Measurements from ENCODE around the gene CIITA.

The CIITA gene

DNA sequence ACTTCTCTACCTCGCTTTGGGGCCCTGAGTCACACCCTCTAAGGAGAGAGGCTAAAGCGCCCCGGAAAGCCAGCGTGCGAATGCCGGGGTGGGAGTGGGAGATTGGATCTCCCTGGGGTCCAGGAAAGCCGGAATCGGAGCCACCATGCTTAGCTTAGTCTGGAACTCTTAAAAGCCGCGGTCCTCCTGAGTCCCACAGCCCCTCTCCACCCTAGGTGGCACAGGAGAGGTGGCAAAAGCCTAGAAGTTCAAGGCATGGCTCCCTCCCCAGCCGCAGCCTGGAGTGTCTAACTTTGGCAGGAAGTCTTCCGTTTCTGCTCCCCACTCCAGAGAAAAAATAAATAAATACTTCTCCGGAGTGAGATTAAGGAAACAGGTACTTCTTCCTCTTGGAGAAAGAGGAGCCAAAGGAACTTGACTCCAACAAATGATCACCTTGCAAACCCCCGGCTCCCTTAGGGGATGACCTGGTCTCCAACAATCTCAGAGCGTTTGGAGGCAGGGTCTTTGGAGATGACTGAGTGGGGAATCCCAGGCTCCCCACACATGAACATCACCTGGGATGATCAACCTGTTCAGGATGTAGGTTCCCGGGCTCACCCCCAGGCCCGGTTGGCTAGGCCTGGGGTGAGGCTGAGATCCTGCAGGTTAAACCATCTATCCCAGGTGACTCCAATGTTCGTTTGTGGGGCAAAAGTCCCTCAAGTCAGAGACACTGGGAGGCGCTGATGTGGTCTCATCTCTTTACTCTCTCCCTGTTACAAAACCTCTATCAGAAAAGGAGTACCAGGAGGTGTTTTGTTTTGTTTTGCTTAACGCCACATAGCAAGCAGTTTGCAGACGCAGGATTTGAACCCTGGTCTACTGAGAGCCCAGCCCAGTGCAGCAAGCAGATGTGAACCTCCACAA lies 2.9 kb downstream of the CIITA start:
- DNase-seq, result no peak

- no peak for DNase-seq
These were observed 3.8 kb downstream of the CIITA start for GRCh38 chr16:10880594-10881452.

GRCh38 chr16:10881479-10882030 lies 4.6 kb downstream of the CIITA start:
- DNase-seq, result no peak

GRCh38 chr16:10883004-10883403 lies 6.0 kb downstream of the CIITA start:
- DNase-seq, result no peak

GRCh38 chr16:10885246-10885645 lies 8.2 kb downstream of the CIITA start:
- no peak for DNase-seq

- no peak for DNase-seq
These were observed 11.4 kb downstream of the CIITA start for GRCh38 chr16:10888320-10888937.

- no peak for DNase-seq
These were observed 12.9 kb downstream of the CIITA start for GRCh38 chr16:10889855-10890254.

DNA sequence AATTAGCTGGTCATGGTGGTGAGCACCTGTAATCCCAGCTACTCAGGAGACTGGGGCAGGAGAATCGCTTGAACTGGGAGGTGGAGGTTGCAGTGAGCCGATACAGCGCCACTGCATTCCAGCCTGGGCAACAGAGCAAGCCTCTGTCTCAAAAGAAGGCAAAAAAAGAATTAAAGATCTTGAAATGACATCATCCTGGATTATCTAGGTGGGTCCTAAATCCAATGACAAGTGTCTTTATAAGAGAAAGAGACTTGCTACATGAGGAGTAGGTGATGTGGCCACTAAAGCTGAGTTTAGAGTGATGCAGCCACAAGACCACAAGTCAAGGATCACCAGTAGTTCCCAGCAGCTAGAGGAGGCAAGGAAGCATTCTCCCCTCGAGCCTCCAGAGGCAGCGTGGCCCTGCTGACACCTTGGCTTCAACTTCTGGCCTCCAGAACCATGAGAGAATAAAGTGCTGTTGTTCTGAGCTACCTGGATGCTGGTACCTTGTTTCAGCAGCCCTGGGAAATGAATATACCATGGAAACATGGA lies 15.8 kb downstream of the CIITA start:
- no peak for DNase-seq

- DNase-seq, result no peak
These were observed 18.3 kb downstream of the CIITA start for GRCh38 chr16:10895053-10895946.

DNA sequence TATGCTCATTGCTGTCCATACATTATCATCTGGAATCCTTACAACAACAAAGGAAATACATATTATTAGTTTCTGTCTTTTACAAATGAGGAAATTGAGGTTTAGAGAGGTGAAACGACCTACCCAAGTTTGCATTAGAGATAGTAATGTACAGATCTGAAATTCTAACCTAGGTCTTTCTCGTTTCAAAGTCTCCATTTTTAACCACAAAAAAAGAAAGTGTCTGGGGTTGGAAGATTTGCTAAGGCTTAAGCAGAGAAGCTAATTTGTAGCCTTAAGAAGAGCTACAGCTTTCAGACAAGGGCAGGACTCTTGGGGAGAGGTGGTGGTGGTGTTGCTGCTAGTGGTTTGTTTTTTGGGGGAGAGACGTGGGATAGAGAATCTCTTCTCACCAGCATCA lies 19.2 kb downstream of the CIITA start:
- DNase-seq, result no peak

GRCh38 chr16:10896723-10897122 lies 19.7 kb downstream of the CIITA start:
- DNase-seq, result no peak

GRCh38 chr16:10897134-10897533 lies 20.1 kb downstream of the CIITA start:
- no peak for DNase-seq

GRCh38 chr16:10902999-10903398 lies 26.0 kb downstream of the CIITA start:
- DNase-seq, result no peak

DNA sequence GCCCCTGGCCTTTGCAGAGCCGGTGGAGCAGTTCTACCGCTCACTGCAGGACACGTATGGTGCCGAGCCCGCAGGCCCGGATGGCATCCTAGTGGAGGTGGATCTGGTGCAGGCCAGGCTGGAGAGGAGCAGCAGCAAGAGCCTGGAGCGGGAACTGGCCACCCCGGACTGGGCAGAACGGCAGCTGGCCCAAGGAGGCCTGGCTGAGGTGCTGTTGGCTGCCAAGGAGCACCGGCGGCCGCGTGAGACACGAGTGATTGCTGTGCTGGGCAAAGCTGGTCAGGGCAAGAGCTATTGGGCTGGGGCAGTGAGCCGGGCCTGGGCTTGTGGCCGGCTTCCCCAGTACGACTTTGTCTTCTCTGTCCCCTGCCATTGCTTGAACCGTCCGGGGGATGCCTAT lies 29.5 kb downstream of the CIITA start:
- no peak for DNase-seq

DNA sequence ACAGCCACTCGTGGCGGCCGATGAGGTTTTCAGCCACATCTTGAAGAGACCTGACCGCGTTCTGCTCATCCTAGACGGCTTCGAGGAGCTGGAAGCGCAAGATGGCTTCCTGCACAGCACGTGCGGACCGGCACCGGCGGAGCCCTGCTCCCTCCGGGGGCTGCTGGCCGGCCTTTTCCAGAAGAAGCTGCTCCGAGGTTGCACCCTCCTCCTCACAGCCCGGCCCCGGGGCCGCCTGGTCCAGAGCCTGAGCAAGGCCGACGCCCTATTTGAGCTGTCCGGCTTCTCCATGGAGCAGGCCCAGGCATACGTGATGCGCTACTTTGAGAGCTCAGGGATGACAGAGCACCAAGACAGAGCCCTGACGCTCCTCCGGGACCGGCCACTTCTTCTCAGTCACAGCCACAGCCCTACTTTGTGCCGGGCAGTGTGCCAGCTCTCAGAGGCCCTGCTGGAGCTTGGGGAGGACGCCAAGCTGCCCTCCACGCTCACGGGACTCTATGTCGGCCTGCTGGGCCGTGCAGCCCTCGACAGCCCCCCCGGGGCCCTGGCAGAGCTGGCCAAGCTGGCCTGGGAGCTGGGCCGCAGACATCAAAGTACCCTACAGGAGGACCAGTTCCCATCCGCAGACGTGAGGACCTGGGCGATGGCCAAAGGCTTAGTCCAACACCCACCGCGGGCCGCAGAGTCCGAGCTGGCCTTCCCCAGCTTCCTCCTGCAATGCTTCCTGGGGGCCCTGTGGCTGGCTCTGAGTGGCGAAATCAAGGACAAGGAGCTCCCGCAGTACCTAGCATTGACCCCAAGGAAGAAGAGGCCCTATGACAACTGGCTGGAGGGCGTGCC lies 30.1 kb downstream of the CIITA start:
- DNase-seq, result no peak

DNA sequence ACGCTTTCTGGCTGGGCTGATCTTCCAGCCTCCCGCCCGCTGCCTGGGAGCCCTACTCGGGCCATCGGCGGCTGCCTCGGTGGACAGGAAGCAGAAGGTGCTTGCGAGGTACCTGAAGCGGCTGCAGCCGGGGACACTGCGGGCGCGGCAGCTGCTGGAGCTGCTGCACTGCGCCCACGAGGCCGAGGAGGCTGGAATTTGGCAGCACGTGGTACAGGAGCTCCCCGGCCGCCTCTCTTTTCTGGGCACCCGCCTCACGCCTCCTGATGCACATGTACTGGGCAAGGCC lies 30.7 kb downstream of the CIITA start:
- DNase-seq, result no peak

GRCh38 chr16:10911267-10911666 lies 34.3 kb downstream of the CIITA start:
- DNase-seq, result no peak

DNA sequence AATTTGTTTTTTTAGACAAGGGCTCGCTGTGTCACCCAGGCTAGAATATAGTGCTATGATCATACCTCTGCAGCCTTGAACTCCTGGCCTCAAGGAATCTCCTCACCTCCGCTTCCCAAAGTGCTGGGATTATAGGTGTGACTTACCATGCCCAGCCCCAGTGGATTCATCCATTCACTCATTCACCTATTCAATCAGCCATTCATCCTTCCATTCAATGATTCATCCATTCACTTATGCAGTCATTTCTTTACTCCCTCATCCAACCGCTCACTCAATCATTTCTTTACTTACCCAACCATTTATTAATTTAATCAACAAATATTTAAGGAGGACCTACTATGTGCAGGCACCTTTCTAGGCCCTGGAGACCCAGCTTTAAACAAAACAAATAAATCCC lies 39.5 kb downstream of the CIITA start:
- no peak for DNase-seq

DNA sequence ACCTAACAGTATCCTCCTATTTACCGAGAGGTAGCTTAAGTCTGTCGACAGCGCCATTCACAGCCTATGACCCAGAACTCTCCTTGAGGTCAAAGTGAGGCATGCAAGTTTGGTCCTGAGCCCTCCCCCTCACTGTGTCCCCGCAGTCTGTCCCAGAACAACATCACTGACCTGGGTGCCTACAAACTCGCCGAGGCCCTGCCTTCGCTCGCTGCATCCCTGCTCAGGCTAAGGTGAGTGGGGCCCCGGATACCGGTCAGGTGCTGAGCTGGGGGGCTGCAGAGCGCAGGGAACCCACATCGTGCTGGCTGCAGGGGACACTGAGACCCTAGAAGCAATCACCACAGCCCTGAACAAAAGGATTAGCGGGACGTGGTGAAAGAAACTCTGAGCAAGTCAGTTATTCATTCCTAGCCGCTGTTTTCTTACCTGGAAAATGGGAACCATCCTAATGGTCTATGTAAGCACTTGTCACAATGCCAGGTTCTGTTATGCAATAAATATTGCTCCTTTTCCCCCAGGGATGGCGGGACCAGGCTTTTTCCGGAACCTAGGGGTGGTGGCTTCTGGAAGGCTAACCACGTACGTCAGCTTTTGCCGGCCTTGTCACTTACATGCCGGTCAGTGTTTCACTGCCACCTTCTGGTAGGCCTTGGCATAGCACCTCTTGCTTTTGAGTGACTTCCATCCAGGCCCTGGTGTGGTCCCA lies 41.4 kb downstream of the CIITA start:
- DNase-seq, result peak; percentile 34 to 75

DNA sequence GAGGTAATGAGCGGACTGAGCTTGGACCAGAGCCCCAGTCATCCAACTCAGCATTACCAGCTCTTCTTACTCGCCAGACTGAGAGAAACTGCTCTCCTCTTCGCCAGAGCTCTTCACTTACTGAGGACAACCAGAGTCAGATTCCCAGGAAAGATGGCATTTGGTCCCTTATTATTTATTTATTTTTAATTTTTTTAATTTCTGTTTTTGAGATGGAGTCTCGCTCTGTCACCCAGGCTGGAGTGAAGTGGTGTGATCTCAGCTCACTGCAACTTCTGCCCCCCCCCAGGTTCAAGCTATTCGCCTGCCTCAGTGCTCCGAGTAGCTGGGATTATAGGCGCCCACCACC lies 42.0 kb downstream of the CIITA start:
- DNase-seq, result no peak

All from hippocampal formation (tissue), 2 donors.